GM19035 (cell line): ENCODE results near the gene MORC4.
"Not testable (repeated sequence)": the region's sequence is repeated elsewhere in the genome, so short reads cannot be mapped to it uniquely, and the experiment has no call there.

ENCODE experiments used
- ATAC-seq: cut with Tn5 transposase; IDR thresholded peaks from one replicate; pipeline ENCODE4 v1.9.1; 2021; ENCODE audit not compliant: unreplicated experiment

Gene MORC4

GRCh38 chrX:107000013-107000515, at the start of gene MORC4:
MORC4 (minus strand) TSS chrX:107000212; CDS start chrX:106999969, 243 bp downstream.
- ATAC-seq, result peak; percentile 73

- no peak for ATAC-seq
These were observed 47.6 kb upstream of the MORC4 start for GRCh38 chrX:107047622-107048021.

GRCh38 chrX:107029752-107030151, 29.7 kb upstream of the MORC4 start:
- ATAC-seq, result no peak

- no peak for ATAC-seq
These were observed 25.5 kb upstream of the MORC4 start for GRCh38 chrX:107025545-107025944.

- no peak for ATAC-seq
These were observed 14.9 kb upstream of the MORC4 start for GRCh38 chrX:107014936-107015335.

- no peak for ATAC-seq
These were observed 8.0 kb upstream of the MORC4 start for GRCh38 chrX:107008034-107008433.

GRCh38 chrX:106999002-106999975, 723 bp downstream of the MORC4 start:
- ATAC-seq, result peak; percentile 35

- no peak for ATAC-seq
These were observed 2.4 kb downstream of the MORC4 start for GRCh38 chrX:106997611-106998010.

- no peak for ATAC-seq
These were observed 4.3 kb downstream of the MORC4 start for GRCh38 chrX:106995678-106996077.

- no peak for ATAC-seq
These were observed 12.5 kb downstream of the MORC4 start for GRCh38 chrX:106987488-106987887.

GRCh38 chrX:106980952-106981626, 18.9 kb downstream of the MORC4 start:
- no peak for ATAC-seq

- ATAC-seq, result no peak
These were observed 23.6 kb downstream of the MORC4 start for GRCh38 chrX:106976416-106976815.

GRCh38 chrX:106973433-106974149, 26.4 kb downstream of the MORC4 start:
- no peak for ATAC-seq

GRCh38 chrX:106972896-106973295, 27.1 kb downstream of the MORC4 start:
- no peak for ATAC-seq

GRCh38 chrX:106966547-106966946, 33.5 kb downstream of the MORC4 start:
- ATAC-seq, result not testable (repeated sequence)

GRCh38 chrX:106964290-106964689, 35.7 kb downstream of the MORC4 start:
- ATAC-seq, result no peak

- ATAC-seq, result no peak
These were observed 36.9 kb downstream of the MORC4 start for GRCh38 chrX:106963111-106963510.

- ATAC-seq, result no peak
These were observed 40.1 kb downstream of the MORC4 start for GRCh38 chrX:106959901-106960300.

GRCh38 chrX:106957856-106958255, 42.2 kb downstream of the MORC4 start:
- no peak for ATAC-seq

GRCh38 chrX:106955004-106955772, 44.8 kb downstream of the MORC4 start:
- ATAC-seq, result no peak
